ENCODE results near the gene EIF3C. TPM values are rescaled to one million over a fixed set of nuclear protein-coding genes. Genes with fewer than 3 reads are reported as not detected.
"Not testable (repeated sequence)": the region's sequence is repeated elsewhere in the genome, so short reads cannot be mapped to it uniquely, and the experiment has no call there.

EIF3C gene
- total and polyA plus RNA-seq, 10 of the 15 experiments (the other 5 are each of a cell fraction or from before 2014, with no cell fraction given): 70.4 to 555 (median 269) TPM

DNA sequence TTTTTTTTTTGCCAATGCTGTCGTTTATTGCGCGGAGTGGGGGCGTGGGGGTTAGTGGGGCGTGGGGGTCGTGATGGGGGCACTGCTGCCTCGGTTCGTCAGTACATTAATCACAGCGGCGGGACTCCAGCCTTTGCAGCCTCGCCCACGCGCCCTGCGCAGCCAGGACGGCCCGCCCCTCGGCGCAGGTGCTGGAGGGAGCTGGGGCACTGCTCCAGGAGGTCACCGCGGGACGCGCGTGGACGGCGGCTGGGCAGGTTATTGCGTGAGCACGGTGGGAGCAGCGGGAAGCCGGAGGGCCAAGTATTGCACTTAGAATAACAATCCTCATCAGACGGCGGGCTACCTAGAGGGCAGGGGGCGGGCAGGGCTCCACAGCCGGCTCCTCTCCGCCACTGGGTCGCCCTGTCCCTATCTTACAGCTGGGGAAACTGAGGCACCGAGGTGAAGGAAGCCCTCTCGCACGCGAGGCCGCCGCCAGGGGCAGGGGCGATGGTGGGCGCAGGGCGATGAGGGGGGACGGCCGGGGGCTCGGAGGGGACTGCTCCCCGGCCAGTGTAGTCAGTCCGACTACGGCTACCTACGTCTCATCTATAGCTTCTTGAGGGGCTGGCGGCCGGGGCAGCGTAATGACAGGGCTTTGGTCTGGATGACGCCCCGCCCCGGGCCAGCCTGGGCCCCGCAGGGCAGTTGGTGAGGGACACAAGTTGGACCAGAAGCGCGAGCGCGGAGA lies 35.5 kb downstream of the EIF3C start:
- RAD21 ChIA-PET (ENCODE audit: unreplicated experiment); BruUV-seq (replicated peaks); H3K4me1 ChIP-seq (ENCODE audit: control insufficient read depth, insufficient read depth, low read length); POLR2A ChIA-PET; H3K4me2 ChIP-seq (ENCODE audit: control insufficient read depth, insufficient read depth); H3K79me2 ChIP-seq (ENCODE audit: control insufficient read depth, insufficient read depth, low read length); in situ Hi-C loops (cut with MboI); SMC1A ChIA-PET (ENCODE audit: uncharacterized antibody, unreplicated experiment); H3K4me3 ChIP-seq; H3K27ac ChIP-seq (ENCODE audit: control insufficient read depth, insufficient read depth); H3K9ac ChIP-seq (ENCODE audit: control insufficient read depth, insufficient read depth, low read length); H3K9me3 ChIP-seq (replicated peaks; ENCODE audit: control insufficient read depth, insufficient read depth, low read length); DNase-seq (ENCODE audit: low read depth, low spot score); H2AFZ ChIP-seq (ENCODE audit: control insufficient read depth, low read depth, low read length); H3K27me3 ChIP-seq (replicated peaks in 1 of 2; ENCODE audit: control insufficient read depth in 2 of 2, insufficient read depth in 2 of 2, low read length in 1 of 2); ATAC-seq; intact Hi-C loops (cut with micrococcal nuclease; ENCODE audit: unreplicated experiment); CTCF ChIA-PET; H3K36me3 ChIP-seq (ENCODE audit: control insufficient read depth in 2 of 2, insufficient read depth in 2 of 2, low read length in 1 of 2); FAIRE-seq; H4K20me1 ChIP-seq (ENCODE audit: control insufficient read depth, insufficient read depth): not testable (repeated sequence)
- 93% methylated on average over 17 of the region's 62 CpGs for WGBS (ENCODE audit: insufficient coverage, insufficient replicate concordance, low lambda C conversion rate, missing lambda C conversion rate)

DNA sequence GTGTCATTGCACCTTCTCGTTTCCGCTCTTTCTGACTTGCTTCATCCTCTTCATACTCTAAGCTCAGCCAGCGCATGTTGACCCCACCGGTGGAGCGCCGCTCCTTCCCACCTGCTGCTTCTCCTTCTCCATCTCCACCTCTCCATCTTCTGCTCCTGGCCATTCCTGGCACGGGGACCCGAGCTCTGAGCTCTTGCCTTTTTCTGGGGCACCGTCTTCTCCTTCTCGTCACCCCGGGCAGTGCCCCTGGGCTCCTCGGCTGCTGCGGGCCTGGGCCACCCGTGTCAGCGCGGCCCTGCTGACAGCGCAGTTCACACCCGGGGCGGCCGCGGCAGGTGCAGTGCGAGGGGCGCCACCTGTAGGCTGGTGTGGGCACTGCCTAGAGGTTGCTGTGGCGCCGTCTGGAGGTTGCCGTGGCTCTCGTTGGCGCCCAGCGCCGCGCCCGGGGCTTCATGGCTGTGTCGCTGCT lies 38.8 kb downstream of the EIF3C start:
- POLR2A ChIA-PET; FAIRE-seq; H3K9ac ChIP-seq (ENCODE audit: control insufficient read depth, insufficient read depth, low read length); in situ Hi-C loops (cut with MboI); H3K36me3 ChIP-seq (ENCODE audit: control insufficient read depth in 2 of 2, insufficient read depth in 2 of 2, low read length in 1 of 2); SMC1A ChIA-PET (ENCODE audit: uncharacterized antibody, unreplicated experiment); H2AFZ ChIP-seq (ENCODE audit: control insufficient read depth, low read depth, low read length); H3K27ac ChIP-seq (ENCODE audit: control insufficient read depth, insufficient read depth); H3K4me1 ChIP-seq (ENCODE audit: control insufficient read depth, insufficient read depth, low read length); H3K4me3 ChIP-seq; H4K20me1 ChIP-seq (ENCODE audit: control insufficient read depth, insufficient read depth); CTCF ChIA-PET; DNase-seq (ENCODE audit: low read depth, low spot score); RAD21 ChIA-PET (ENCODE audit: unreplicated experiment); intact Hi-C loops (cut with micrococcal nuclease; ENCODE audit: unreplicated experiment); H3K79me2 ChIP-seq (ENCODE audit: control insufficient read depth, insufficient read depth, low read length); H3K4me2 ChIP-seq (ENCODE audit: control insufficient read depth, insufficient read depth); H3K9me3 ChIP-seq (replicated peaks; ENCODE audit: control insufficient read depth, insufficient read depth, low read length); BruUV-seq (replicated peaks); H3K27me3 ChIP-seq (replicated peaks in 1 of 2; ENCODE audit: control insufficient read depth in 2 of 2, insufficient read depth in 2 of 2, low read length in 1 of 2): not testable (repeated sequence)
- TF ChIP-seq, protein P1, sequence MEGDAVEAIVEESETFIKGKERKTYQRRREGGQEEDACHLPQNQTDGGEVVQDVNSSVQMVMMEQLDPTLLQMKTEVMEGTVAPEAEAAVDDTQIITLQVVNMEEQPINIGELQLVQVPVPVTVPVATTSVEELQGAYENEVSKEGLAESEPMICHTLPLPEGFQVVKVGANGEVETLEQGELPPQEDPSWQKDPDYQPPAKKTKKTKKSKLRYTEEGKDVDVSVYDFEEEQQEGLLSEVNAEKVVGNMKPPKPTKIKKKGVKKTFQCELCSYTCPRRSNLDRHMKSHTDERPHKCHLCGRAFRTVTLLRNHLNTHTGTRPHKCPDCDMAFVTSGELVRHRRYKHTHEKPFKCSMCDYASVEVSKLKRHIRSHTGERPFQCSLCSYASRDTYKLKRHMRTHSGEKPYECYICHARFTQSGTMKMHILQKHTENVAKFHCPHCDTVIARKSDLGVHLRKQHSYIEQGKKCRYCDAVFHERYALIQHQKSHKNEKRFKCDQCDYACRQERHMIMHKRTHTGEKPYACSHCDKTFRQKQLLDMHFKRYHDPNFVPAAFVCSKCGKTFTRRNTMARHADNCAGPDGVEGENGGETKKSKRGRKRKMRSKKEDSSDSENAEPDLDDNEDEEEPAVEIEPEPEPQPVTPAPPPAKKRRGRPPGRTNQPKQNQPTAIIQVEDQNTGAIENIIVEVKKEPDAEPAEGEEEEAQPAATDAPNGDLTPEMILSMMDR (IDR thresholded peaks at IDR 0.05 in 2 of 3, conservative IDR thresholded peaks at IDR 0.05 in 1 of 3; ENCODE audit: control insufficient read depth in 2 of 3, extremely low read depth in 1 of 3, insufficient read depth in 1 of 3, low read depth in 3 of 3, low read length in 3 of 3): 0 out of 6 replicates have a peak, but pooled peaks of 1 of the 3 experiments have one; percentile 2
- ATAC-seq: peak; percentile 100
- WGBS (ENCODE audit: insufficient coverage, insufficient replicate concordance, low lambda C conversion rate, missing lambda C conversion rate): 17% methylated on average over 18 of the region's 33 CpGs

DNA sequence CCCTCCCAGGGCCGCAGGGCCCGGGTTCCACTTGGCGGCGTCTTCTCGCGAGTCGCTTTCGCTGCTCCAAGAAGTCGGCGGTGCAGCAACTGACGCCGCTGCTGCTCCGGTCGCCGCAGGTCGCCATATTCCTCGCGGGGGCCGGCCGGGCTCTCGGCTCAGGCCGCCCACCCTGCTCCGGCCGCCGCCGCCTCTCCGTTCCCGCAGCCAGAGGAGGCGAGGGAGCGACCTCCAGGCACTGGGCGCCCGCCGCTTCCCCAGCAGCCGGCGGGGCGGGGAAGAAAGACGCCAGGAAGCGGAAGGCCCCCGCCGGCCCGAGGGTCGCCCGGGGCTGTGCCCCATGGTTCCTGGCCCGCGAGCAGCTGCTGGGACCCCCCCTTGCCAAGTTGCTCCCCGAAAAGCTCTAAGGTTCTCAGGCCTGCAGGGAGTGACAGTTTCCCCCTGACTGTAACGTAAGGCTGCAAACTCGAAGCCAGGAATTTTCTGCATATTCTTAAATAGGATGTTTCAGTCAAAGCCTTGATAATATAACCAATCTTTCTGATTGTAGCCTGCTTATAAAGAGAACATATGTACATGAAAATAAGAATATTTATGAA lies 39.3 kb downstream of the EIF3C start:
- CTCF ChIA-PET; H4K20me1 ChIP-seq (ENCODE audit: control insufficient read depth, insufficient read depth); H3K27ac ChIP-seq (ENCODE audit: control insufficient read depth, insufficient read depth); RAD21 ChIA-PET (ENCODE audit: unreplicated experiment); SMC1A ChIA-PET (ENCODE audit: uncharacterized antibody, unreplicated experiment); POLR2A ChIA-PET; H3K9ac ChIP-seq (ENCODE audit: control insufficient read depth, insufficient read depth, low read length); FAIRE-seq; H3K27me3 ChIP-seq (replicated peaks in 1 of 2; ENCODE audit: control insufficient read depth in 2 of 2, insufficient read depth in 2 of 2, low read length in 1 of 2); H3K4me3 ChIP-seq; BruUV-seq (replicated peaks); ATAC-seq; H3K36me3 ChIP-seq (ENCODE audit: control insufficient read depth in 2 of 2, insufficient read depth in 2 of 2, low read length in 1 of 2); intact Hi-C loops (cut with micrococcal nuclease; ENCODE audit: unreplicated experiment); H3K4me2 ChIP-seq (ENCODE audit: control insufficient read depth, insufficient read depth); H2AFZ ChIP-seq (ENCODE audit: control insufficient read depth, low read depth, low read length); H3K4me1 ChIP-seq (ENCODE audit: control insufficient read depth, insufficient read depth, low read length); DNase-seq (ENCODE audit: low read depth, low spot score); H3K79me2 ChIP-seq (ENCODE audit: control insufficient read depth, insufficient read depth, low read length); in situ Hi-C loops (cut with MboI); H3K9me3 ChIP-seq (replicated peaks; ENCODE audit: control insufficient read depth, insufficient read depth, low read length): not testable (repeated sequence)
- no CpG with 5 or more reads among the region's 48 CpGs for WGBS (ENCODE audit: insufficient coverage, insufficient replicate concordance, low lambda C conversion rate, missing lambda C conversion rate)

Measured in GM12878 (cell line).